Osteoblast (primary cell): ENCODE measurements around the gene FGD5. TPM values are rescaled to one million over a fixed set of nuclear protein-coding genes. Genes with fewer than 3 reads are reported as not detected.

ENCODE experiments used
- DNase-seq: peaks from one replicate; pipeline ENCODE4 v3.0.0; 2011; ENCODE audit warnings: low spot score, mixed read lengths; ENCODE audit not compliant: insufficient read length; ENCODE audit errors: missing footprints
- H2AFZ ChIP-seq: 2 replicates; pipeline ENCODE4 v1.6.0; 2011; ENCODE audit warnings: mild to moderate bottlenecking, low read length
- H3K27ac ChIP-seq: 2 replicates; pipeline ENCODE4 v1.5.1; 2011; ENCODE audit warnings: mild to moderate bottlenecking, low read depth, low read length, moderate library complexity
- H3K27me3 ChIP-seq: 2 replicates; pipeline ENCODE4 v1.6.0; 2012; ENCODE audit warnings: mild to moderate bottlenecking, control low read depth, inconsistent platforms, low read length, moderate library complexity; ENCODE audit not compliant: insufficient read depth
- H3K36me3 ChIP-seq: 2 replicates; pipeline ENCODE4 v1.5.1; 2011; ENCODE audit warnings: mild to moderate bottlenecking, low read length, control low read depth, moderate library complexity; ENCODE audit not compliant: insufficient read depth
- H3K4me1 ChIP-seq: 2 replicates; pipeline ENCODE4 v1.5.1; 2011; ENCODE audit warnings: mild to moderate bottlenecking, low read length, control low read depth, moderate library complexity; ENCODE audit not compliant: insufficient read depth
- H3K4me2 ChIP-seq: 2 replicates; pipeline ENCODE4 v1.6.0; 2011; ENCODE audit warnings: mild to moderate bottlenecking, low read length; ENCODE audit not compliant: insufficient read depth
- H3K4me3 ChIP-seq: fragments of 200-600 bp; sonication (generic); 3 replicates; pipeline ENCODE4 v1.5.1; 2012; ENCODE audit warnings: mild to moderate bottlenecking, low read length, inconsistent platforms; ENCODE audit not compliant: insufficient read depth
- H3K79me2 ChIP-seq: 2 replicates; pipeline ENCODE4 v1.6.0; 2012; ENCODE audit warnings: mild to moderate bottlenecking, low read length, control low read depth, inconsistent platforms; ENCODE audit not compliant: insufficient read depth
- H3K9me3 ChIP-seq: 2 replicates; pipeline ENCODE4 v1.5.1; 2011; ENCODE audit warnings: low read depth, low read length, control low read depth
- H4K20me1 ChIP-seq: 2 replicates; pipeline ENCODE4 v1.6.0; 2012; ENCODE audit warnings: mild to moderate bottlenecking, low read length, control low read depth; ENCODE audit not compliant: insufficient read depth
- total RNA-seq: library from RNA; depleted of rRNA; stranded (reverse); fragments of >200 nt; gene quantifications from 2 replicates; pipeline ENCODE4 v1.2.3, GENCODE V29; 2012
- TF ChIP-seq, protein P1 (sequence below): IDR thresholded peaks from 2 replicates; pipeline ENCODE4 v1.5.1; 2011; ENCODE audit warnings: mild to moderate bottlenecking, low read depth, low read length, moderate library complexity; ENCODE audit errors: extremely low read depth

Gene FGD5
- total RNA-seq, 1 donor: under 0.01 TPM

DNA sequence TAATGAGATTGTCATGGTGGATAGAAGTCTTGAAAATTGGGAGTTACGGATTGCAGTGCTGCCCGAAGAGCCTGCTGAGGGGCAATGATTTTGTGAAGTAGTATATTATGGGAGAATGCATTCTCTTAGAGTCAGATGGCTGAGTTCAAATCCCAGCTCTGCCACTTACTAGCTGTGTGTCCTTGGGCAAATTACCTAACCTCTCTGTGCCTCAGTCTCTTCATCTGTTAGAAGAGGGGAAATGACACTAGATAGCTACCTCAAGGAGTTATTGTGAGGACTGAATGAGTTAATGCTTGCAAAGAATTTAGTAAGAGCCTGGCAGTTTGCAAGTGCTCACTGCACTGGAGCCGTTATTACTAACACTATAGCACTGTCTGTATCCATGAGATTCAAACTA, 15.4 kb downstream of the FGD5 start:
- no peak for DNase-seq
- TF ChIP-seq, protein P1, sequence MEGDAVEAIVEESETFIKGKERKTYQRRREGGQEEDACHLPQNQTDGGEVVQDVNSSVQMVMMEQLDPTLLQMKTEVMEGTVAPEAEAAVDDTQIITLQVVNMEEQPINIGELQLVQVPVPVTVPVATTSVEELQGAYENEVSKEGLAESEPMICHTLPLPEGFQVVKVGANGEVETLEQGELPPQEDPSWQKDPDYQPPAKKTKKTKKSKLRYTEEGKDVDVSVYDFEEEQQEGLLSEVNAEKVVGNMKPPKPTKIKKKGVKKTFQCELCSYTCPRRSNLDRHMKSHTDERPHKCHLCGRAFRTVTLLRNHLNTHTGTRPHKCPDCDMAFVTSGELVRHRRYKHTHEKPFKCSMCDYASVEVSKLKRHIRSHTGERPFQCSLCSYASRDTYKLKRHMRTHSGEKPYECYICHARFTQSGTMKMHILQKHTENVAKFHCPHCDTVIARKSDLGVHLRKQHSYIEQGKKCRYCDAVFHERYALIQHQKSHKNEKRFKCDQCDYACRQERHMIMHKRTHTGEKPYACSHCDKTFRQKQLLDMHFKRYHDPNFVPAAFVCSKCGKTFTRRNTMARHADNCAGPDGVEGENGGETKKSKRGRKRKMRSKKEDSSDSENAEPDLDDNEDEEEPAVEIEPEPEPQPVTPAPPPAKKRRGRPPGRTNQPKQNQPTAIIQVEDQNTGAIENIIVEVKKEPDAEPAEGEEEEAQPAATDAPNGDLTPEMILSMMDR: no peak
- no peaks in the 10 kb centered on the region for H4K20me1 ChIP-seq
- H3K4me2 ChIP-seq: no peak overlapping the region
- no peaks in the 10 kb centered on the region for H3K9me3 ChIP-seq
- H3K4me3 ChIP-seq: no peak overlapping the region
- H2AFZ ChIP-seq: no peak overlapping the region
- H3K36me3 ChIP-seq: no peaks in the 10 kb centered on the region
- no peaks in the 10 kb centered on the region for H3K79me2 ChIP-seq
- H3K27ac ChIP-seq: no peak overlapping the region
- H3K27me3 ChIP-seq: peaks cover 7% of the 10 kb centered on the region
- no peaks in the 10 kb centered on the region for H3K4me1 ChIP-seq

DNA sequence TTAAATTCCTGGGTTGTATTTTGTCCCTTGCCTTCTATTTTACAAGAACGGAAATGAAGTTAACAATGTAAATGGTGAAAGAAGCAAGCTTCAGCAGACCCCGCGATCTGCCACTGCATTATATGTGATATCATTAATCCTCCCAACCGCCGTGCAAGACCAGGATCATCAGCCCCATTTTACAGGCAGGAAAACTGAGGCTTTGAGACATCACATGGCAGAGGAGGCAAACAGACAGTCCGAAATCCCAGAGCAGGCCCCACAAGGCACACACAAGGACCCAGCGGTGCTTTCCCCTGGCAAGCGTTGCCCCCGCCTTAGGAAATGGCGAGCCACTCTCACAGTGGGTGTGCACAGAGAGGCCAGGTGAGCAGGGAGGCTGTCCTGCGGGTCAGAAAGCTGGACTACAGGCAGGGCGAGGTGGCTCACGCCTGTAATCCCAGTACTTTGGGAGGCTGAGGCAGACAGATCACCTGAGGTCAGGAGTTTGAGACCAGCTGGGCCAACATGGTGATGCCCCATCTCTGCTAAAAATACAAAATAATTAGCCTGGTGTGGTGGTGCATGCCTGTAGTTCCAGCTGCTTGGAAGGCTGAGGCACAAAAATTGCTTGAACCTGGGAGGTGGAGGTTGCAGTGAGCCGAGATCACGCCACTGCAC, 16.2 kb downstream of the FGD5 start:
- Histone ChIP-seq H3K9me3 (no peaks in the 10 kb centered on the region), H3K4me3 (no peak overlapping the region), H3K79me2 (no peaks in the 10 kb centered on the region), H3K27me3 (peaks cover 7% of the 10 kb centered on the region), H4K20me1 (no peaks in the 10 kb centered on the region), H3K36me3 (no peaks in the 10 kb centered on the region), H3K4me1 (no peaks in the 10 kb centered on the region), H3K4me2 (no peak overlapping the region), H2AFZ (no peak overlapping the region), H3K27ac (no peak overlapping the region)
- TF ChIP-seq, protein P1: no peak
- DNase-seq: no peak

DNA sequence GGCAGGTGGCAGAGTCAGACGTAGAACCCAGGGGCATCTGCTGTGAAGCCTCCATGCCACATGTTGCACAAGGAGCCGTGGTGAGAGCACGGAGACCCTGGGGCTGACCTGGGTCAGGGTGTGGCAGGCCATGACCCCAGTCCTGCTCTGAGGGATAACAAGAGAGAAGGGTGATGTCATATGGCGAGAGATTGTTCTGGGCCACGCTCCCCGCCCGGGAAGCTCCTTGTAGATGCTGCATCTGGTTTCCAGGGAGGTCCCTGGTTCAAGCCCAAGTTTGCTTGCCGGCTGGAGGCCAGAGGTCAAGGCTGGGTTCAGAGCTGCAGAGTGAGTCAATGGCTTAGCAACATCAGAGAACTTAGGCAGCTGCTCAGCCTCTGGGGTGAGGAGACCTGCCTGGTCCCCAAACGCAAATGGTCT, 17.3 kb downstream of the FGD5 start:
- no peaks in the 10 kb centered on the region for H4K20me1 ChIP-seq
- no peaks in the 10 kb centered on the region for H3K4me1 ChIP-seq
- H3K27ac ChIP-seq: no peak overlapping the region
- no peak for DNase-seq
- no peaks in the 10 kb centered on the region for H3K9me3 ChIP-seq
- H3K27me3 ChIP-seq: peaks cover 3% of the 10 kb centered on the region
- H3K79me2 ChIP-seq: no peaks in the 10 kb centered on the region
- H3K4me2 ChIP-seq: no peak overlapping the region
- no peaks in the 10 kb centered on the region for H3K36me3 ChIP-seq
- no peak overlapping the region for H2AFZ ChIP-seq
- no peak overlapping the region for H3K4me3 ChIP-seq
- TF ChIP-seq, protein P1: no peak

DNA sequence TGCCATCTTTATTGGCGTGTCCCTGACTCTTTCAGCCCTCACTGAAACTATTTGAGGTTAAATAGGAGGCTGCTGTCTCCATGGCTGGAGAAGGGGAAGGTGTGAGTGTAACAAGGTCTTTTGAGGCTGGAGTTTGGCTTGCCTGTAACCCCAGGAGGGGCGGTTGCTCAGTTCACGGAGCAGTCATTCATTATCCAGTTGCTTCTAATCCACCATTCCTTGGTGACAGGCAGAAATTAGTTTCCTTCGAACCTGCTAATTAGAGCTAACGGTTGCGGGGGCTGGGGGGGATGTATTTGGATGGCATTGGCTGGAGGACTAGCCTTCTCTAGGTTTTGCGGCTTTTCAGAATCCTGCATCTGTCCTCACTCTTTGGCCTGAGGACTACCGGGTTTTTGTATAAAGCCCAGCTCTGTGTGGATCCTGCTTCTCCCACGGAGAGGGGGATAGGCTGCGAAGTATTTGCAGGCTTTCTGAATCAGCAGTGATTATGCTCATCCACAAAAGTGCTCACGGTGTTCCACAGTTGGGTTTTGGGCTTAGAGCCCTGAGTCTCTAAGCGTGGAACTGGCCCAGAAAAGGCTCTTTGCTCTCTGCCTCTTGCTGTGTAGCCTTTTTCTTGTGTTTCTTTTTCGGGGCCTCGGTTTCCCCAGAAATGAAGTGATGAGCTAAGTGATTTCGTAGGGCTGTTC, 18.6 kb downstream of the FGD5 start:
- H3K9me3 ChIP-seq: no peaks in the 10 kb centered on the region
- H3K4me2 ChIP-seq: no peak overlapping the region
- H3K36me3 ChIP-seq: no peaks in the 10 kb centered on the region
- peaks cover 3% of the 10 kb centered on the region for H3K27me3 ChIP-seq
- no peak overlapping the region for H3K27ac ChIP-seq
- no peaks in the 10 kb centered on the region for H3K4me1 ChIP-seq
- no peaks in the 10 kb centered on the region for H3K79me2 ChIP-seq
- no peak overlapping the region for H2AFZ ChIP-seq
- no peak overlapping the region for H3K4me3 ChIP-seq
- DNase-seq: no peak
- TF ChIP-seq, protein P1: no peak
- H4K20me1 ChIP-seq: no peaks in the 10 kb centered on the region
